Astrocyte (in vitro differentiated cells and primary cell): ENCODE results near the gene CDT1.

ENCODE experiments used
- CTCF ChIP-seq: IDR thresholded peaks from 2 replicates; pipeline ENCODE4 v1.5.1; 2011; ENCODE audit warnings: low read depth, mild to moderate bottlenecking, inconsistent platforms, low read length, moderate library complexity; ENCODE audit not compliant: insufficient read depth
- EZH2 ChIP-seq: IDR thresholded peaks from 2 replicates; pipeline ENCODE4 v1.6.1; 2012; ENCODE audit warnings: mild to moderate bottlenecking, low read length, inconsistent platforms; ENCODE audit not compliant: insufficient read depth

GRCh38 chr16:88759976-88760350 is 43.6 kb upstream of the CDT1 start:
- TF ChIP-seq CTCF, result no peak
- no peak for TF ChIP-seq EZH2
